ENCODE results near the gene GALNT10.
A peak's percentile ranks its signal among the peaks of the same experiment; 100 is the strongest.

DNA sequence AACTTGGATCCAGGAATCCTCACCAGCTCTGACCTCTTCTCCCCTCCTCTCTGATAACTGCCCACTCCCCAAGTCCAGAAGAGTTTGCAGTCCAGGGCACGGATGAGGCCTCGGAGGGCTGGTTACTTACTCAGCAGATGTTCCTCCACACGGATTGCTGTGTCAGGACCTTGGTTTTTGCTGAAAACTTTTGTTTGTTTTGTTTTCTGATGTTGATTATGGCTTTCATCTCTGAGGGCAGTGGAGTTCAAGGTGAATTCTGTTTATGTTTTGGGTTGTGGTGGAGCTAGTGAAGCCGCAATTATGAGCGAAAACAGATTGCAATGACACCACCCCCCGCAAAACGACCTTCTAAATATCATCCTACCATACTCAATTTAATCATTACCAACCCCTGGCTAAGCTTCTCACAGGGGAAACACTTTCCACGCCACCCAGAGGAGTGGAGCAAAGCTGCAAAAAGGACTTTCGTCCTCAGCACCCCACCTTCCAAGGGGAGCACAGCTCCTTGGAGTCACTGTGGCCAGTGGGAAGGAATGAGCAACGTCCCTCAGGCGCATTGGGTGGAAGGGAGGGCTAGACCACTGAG, 162.5 kb downstream of the GALNT10 start:
- no peak for TF ChIP-seq CTCF (conservative IDR thresholded peaks at IDR 0.05; ENCODE audit: low read depth, low read length)
- peak; percentile 14; the same call in 1 of the 2 replicates for TF ChIP-seq MAFK (IDR thresholded peaks at IDR 0.05; ENCODE audit: low read depth, low read length)
- no peak for TF ChIP-seq POLR2A (IDR thresholded peaks at IDR 0.05; ENCODE audit: low read depth, low read length)
- TF ChIP-seq, protein P1, sequence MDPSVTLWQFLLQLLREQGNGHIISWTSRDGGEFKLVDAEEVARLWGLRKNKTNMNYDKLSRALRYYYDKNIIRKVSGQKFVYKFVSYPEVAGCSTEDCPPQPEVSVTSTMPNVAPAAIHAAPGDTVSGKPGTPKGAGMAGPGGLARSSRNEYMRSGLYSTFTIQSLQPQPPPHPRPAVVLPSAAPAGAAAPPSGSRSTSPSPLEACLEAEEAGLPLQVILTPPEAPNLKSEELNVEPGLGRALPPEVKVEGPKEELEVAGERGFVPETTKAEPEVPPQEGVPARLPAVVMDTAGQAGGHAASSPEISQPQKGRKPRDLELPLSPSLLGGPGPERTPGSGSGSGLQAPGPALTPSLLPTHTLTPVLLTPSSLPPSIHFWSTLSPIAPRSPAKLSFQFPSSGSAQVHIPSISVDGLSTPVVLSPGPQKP (IDR thresholded peaks at IDR 0.05; ENCODE audit: borderline replicate concordance, low read depth, low read length) = no peak

Measured in IMR-90 (cell line).